HG03378 (cell line): ENCODE measurements around the gene LYST.
"Not testable (repeated sequence)": the region's sequence is repeated elsewhere in the genome, so short reads cannot be mapped to it uniquely, and the experiment has no call there.

Experiments used
- ATAC-seq: cut with Tn5 transposase; IDR thresholded peaks from one replicate; pipeline ENCODE4 v1.9.1; 2021; ENCODE audit warnings: mild to moderate bottlenecking, moderate library complexity; ENCODE audit not compliant: unreplicated experiment

LYST gene

DNA sequence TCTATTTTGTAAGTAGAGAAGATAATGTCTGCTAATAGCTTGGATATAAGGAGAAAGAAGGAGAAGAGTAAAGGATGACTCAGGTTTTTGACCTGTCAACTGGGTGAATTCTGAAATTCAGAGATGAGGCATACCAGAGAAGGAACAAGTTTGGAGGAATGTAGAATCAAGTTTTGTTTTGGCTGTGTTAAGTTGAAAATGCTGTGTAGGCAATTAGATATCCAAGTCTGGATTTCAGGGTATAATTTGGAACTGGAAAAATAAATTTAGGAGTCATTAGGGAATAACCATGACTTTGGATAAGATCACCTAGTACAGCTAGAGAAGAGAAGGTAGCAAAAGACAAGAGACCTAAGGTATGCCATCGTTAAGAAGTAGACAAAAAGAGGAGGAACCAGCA is 194.7 kb downstream of the LYST start:
- no peak for ATAC-seq

DNA sequence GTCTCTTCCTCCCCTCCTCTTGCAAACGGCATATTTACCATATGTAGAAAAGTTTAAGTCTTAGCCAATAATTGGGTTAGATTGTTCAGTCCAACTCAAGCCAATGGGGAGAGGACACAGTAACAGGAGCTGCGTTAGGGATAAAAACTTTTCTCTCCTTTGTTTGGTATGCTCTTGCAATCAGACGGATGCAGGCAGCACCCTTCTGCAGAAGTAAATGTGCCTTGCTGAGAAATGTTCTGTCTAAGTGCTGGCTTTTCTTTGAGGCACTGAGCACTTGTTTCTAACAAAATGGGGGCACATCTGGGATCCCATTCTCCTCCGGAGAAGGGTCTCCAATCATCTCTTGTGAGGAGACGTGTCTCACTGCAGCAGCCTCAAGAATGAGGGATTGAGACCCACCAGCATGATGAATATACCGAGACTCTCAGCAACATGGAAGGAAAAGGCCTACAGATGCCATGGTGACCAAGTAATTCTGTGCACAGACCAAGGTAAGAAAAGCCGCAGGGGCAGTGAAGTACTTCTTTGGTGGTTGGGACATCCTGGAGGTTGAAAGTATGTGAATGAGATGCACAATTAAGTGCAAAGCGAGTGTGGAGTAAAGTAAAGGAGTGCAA is 196.4 kb downstream of the LYST start:
- no peak for ATAC-seq

GRCh38 chr1:235669277-235669676 is 197.4 kb downstream of the LYST start:
- ATAC-seq: no peak

DNA sequence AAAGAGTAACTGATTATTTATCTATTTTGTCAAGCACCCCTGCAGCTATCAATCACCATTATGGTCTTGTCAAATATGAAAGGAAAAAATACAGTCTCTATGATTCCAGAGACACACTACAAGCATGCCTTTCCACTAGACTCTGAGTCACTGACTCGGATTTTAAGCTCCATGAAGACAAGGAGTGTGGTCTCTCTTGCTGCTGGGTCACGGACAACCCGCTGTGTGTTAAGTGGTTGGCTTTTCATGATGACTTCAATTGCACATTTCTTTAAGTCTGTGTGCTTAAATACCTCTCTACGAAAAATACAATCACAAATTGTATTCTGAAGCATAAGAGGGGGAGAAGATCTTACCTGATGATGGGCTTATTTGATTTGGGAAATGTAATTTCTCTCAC is 203.1 kb downstream of the LYST start:
- no peak for ATAC-seq

- no peak for ATAC-seq
Observed at GRCh38 chr1:235661568-235661967, 205.1 kb downstream of the LYST start.

DNA sequence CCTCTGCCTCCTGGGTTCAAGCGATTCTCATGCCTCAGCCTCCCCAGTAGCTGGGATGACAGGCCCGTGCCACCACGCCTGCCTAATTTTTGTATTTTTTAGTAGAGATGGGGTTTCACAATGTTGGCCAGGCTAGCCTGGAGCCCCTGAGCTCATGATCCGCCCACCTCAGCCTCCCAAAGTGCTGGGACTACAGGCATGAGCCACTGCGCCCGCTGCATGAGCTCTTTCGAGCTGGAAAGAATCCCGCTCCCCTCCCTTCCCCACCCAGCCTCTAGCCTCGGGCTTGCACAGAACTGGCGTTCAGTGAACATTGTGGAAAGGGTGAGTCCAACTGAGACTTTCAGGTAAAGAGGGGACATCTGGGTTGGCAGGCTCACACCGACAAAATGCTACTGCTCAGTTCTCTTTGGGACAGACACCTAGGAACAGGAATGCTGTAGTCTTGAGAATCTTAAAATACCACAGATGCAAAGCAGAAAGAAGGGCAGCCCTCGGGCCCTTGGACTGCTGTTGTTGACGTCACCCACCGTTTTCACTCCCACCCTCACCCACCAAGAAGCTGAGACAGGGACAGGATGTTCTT is 207.4 kb downstream of the LYST start:
- no peak for ATAC-seq

GRCh38 chr1:235657747-235658526 is 208.8 kb downstream of the LYST start:
- no peak for ATAC-seq

GRCh38 chr1:235657269-235657668 is 209.4 kb downstream of the LYST start:
- no peak for ATAC-seq

GRCh38 chr1:235652364-235652763 is 214.3 kb downstream of the LYST start:
- ATAC-seq: no peak

- ATAC-seq: no peak
Observed at GRCh38 chr1:235651170-235651806, 215.4 kb downstream of the LYST start.

GRCh38 chr1:235650341-235651169 is 216.2 kb downstream of the LYST start:
- no peak for ATAC-seq

GRCh38 chr1:235649368-235650163 is 217.1 kb downstream of the LYST start, which contains the start of gene GNG4:
TSS of gene GNG4 (minus strand) at chr1:235649784. CDS start at chr1:235583838, 65,946 bp downstream.
- ATAC-seq: no peak

GRCh38 chr1:235648954-235649367 is 217.7 kb downstream of the LYST start:
- ATAC-seq: no peak

DNA sequence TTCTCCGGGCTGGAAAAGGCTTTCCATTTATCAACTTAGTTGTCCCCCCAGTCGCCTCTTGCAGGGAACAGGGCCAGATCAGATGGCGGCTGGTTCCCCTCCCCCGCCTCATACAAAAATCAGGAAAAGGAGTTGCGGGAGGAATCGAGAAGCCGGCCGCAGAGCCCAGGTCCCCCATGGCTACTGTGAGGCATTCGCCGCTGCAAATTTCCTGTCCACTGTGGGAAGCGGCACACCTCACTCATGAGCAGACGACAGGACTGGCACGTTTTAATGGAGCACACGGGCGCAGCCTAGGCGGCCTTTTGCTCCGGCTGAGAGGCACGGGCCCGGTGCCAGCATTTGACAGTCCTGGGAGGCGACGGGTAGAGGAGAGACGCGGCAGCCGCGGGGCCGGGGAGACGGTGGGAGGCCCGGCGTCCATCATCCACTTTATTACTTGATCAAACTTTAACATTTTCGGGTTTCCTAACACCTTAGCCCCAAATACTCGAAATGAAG is 218.2 kb downstream of the LYST start:
- ATAC-seq: no peak

GRCh38 chr1:235647537-235647936 is 219.2 kb downstream of the LYST start:
- ATAC-seq: not testable (repeated sequence)

DNA sequence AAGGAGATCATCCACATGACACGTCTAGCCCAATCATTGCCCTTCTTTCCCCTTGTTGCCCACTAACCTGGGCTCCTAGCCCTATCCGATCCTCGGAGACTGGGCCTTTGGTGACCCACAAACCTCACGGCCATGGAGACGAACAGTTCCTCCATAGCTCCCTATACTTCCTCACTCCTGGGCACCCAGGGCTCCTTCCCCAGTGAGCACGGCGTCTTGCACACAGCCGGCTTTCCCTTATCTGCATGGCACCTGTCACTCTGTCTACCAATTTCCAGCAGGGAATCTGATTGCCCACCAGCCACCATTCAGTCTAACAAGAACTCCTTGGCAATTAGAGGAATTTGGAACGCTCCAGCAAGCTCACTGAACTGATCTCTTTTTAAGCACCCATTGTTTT is 220.2 kb downstream of the LYST start:
- ATAC-seq: no peak

DNA sequence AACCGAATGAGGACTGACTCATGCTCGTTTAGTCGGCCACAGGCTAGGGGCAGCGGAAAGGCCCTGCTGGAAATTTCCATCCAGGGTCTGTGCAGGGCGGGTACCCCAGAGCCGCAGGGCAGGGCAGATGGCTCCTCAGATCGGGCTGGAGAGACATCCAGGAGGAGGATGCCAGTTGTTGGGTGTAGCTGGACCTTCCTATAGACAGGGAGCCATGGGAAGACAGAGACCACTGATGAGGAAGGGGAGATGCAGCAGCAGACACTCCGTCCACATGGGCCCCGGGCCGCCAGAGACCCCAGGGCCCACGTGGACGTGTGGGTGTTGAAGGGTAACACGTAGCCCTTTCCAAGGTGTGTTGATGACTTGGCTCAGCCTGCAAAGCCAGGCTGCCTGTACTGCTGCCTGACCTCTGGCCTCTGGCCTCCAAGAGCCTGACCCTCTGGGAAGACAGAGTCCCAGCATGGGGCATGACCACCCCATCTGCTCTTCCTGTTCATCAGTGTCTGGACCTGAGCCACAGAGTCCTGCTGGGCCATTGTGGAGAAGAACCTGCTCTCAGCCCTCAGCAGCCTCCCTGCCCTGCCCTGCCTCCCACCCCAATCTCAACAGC is 221.9 kb downstream of the LYST start:
- ATAC-seq: no peak

- no peak for ATAC-seq
Observed at GRCh38 chr1:235643837-235644692, 222.6 kb downstream of the LYST start.
